Testis (tissue), 3 donors: ENCODE data around the gene SAMD7. TPM values are rescaled to one million over a fixed set of nuclear protein-coding genes. Genes with fewer than 3 reads are reported as not detected.

ENCODE experiments used
- DNase-seq: peaks from one replicate; pipeline ENCODE4 v3.0.0-alpha.2; 2019
- H3K27ac ChIP-seq, 2 donors: fragments of 200-600 bp; sonication (generic); one replicate each; pipeline ENCODE4 v1.5.1; 2019
- H3K27me3 ChIP-seq: fragments of 200-600 bp; sonication (generic); one replicate; pipeline ENCODE4 v1.5.1; 2019
- H3K36me3 ChIP-seq: fragments of 200-600 bp; sonication (generic); one replicate; pipeline ENCODE4 v1.5.1; 2017; ENCODE audit warnings: low read depth; ENCODE audit errors: missing control alignments
- H3K4me1 ChIP-seq: fragments of 200-600 bp; sonication (generic); one replicate; pipeline ENCODE4 v1.5.1; 2019
- H3K4me3 ChIP-seq, 2 donors: fragments of 200-600 bp; sonication (generic); one replicate each; pipeline ENCODE4 v1.5.1; 2017 to 2019
- H3K9me3 ChIP-seq: fragments of 200-600 bp; sonication (generic); one replicate; pipeline ENCODE4 v1.5.1; 2017
- CTCF ChIP-seq, 3 experiments: fragments of 450-650 bp in 2 of 3; fragments of 200-600 bp in 1 of 3; sonication (generic) in 1 of 3; IDR thresholded peaks; one replicate each; pipeline ENCODE4 v1.5.1; 2016 to 2019; ENCODE audit warnings: antibody characterized with exemption in 3 of 3, mild to moderate bottlenecking in 2 of 3, moderate library complexity in 1 of 3
- POLR2A ChIP-seq: fragments of 450-650 bp; IDR thresholded peaks from one replicate; pipeline ENCODE4 v1.6.1; 2017; ENCODE audit warnings: antibody characterized with exemption, mild to moderate bottlenecking, moderate library complexity
- WGBS, 2 donors: methylation state at CpG; one replicate each; pipeline ENCODE4 v1.1.5; 2018; 5-methylcytosine and 5-hydroxymethylcytosine counted together
- intact Hi-C: fragments of 100-400 bp; cut with DNase I; formaldehyde crosslinking; loops from one replicate; pipeline ENCODE4 v1.15.1; 2023; ENCODE audit warnings: low total_unique reads
- polyA plus RNA-seq: library from polyadenylated mRNA; stranded (reverse); fragments of 350-450 nt; fragmentation: Illumina TruSeq; extraction: RNeasy Lipid Tissue Mini Kit (QIAGEN cat#74804); gene quantifications from one replicate; pipeline ENCODE4 v1.2.3, GENCODE V29; 2014; ENCODE audit warnings: low read depth, low replicate concordance; ENCODE audit not compliant: insufficient read depth
- total RNA-seq, 2 donors: library from RNA; depleted of rRNA; stranded (reverse); fragments of >200 nt; gene quantifications; one replicate each; pipeline ENCODE4 v1.2.3, GENCODE V29; 2016

Gene SAMD7
- total and polyA plus RNA-seq, 3 donors from 2014 or later: 0.25 to 0.68 TPM; not detected in 1

DNA sequence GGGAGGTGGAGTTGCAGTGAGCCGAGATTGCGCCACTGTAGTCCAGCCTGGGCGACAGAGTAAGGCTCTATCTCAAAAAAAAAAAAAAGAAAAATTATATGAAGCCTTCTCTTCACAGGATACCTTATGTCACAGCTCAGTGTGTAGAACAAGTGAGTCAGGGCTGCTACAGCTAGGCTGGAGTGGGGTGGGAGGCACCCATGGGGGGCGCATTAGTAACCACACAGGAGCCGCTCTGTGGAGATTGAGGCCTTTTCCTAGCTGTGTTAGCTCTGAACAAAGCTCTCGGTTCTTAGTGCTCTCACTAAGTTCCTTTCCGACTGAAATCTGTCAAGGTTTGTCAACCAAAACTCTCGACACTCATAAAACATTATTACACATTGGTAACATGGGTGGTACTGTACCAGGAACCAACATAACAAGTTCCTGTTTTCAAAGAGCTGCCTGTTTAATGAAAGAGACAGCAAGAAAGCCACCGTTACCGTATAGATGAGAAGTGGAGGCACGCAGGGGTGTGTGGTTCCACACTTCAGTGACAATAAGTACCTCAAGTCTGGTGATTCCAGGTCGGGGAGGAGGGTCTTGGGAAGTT lies 46.1 kb upstream of the SAMD7 start:
- H3K4me3 ChIP-seq: no peak overlapping the region
- no peaks in the 10 kb centered on the region for H3K27me3 ChIP-seq
- no peak for TF ChIP-seq CTCF (IDR thresholded peaks at IDR 0.05)
- no peak for TF ChIP-seq POLR2A
- no peak overlapping the region for H3K27ac ChIP-seq
- H3K4me1 ChIP-seq: no peaks in the 10 kb centered on the region
- no peaks in the 10 kb centered on the region for H3K36me3 ChIP-seq
- intact Hi-C loops: no loop called here
- no peak for DNase-seq
- H3K9me3 ChIP-seq: no peaks in the 10 kb centered on the region
- 80 to 83% methylated on average over 12 of the region's 12 CpGs for WGBS, 2 donors

- intact Hi-C loops: no loop called here
- H3K27ac ChIP-seq: no peak overlapping the region
- no peaks in the 10 kb centered on the region for H3K4me1 ChIP-seq
- DNase-seq: no peak
- no peak for TF ChIP-seq POLR2A
- TF ChIP-seq CTCF (IDR thresholded peaks at IDR 0.05): no peak
- no peaks in the 10 kb centered on the region for H3K27me3 ChIP-seq
- H3K4me3 ChIP-seq: no peak overlapping the region
- no peaks in the 10 kb centered on the region for H3K36me3 ChIP-seq
- H3K9me3 ChIP-seq: no peaks in the 10 kb centered on the region
- WGBS, 2 donors: 90 to 94% methylated on average over 3 of the region's 3 CpGs
Observed at GRCh38 chr3:169867584-169868210, 43.7 kb upstream of the SAMD7 start.

- 85 to 88% methylated on average over 2 of the region's 2 CpGs for WGBS, 2 donors
- H3K4me3 ChIP-seq: no peak overlapping the region
- no peak for DNase-seq
- no peaks in the 10 kb centered on the region for H3K4me1 ChIP-seq
- no peaks in the 10 kb centered on the region for H3K36me3 ChIP-seq
- no peak overlapping the region for H3K27ac ChIP-seq
- no peaks in the 10 kb centered on the region for H3K9me3 ChIP-seq
- intact Hi-C loops: no loop called here
- no peaks in the 10 kb centered on the region for H3K27me3 ChIP-seq
- TF ChIP-seq CTCF (IDR thresholded peaks at IDR 0.05) (no peak), POLR2A (no peak)
Observed at GRCh38 chr3:169868369-169868768, 43.0 kb upstream of the SAMD7 start.

DNA sequence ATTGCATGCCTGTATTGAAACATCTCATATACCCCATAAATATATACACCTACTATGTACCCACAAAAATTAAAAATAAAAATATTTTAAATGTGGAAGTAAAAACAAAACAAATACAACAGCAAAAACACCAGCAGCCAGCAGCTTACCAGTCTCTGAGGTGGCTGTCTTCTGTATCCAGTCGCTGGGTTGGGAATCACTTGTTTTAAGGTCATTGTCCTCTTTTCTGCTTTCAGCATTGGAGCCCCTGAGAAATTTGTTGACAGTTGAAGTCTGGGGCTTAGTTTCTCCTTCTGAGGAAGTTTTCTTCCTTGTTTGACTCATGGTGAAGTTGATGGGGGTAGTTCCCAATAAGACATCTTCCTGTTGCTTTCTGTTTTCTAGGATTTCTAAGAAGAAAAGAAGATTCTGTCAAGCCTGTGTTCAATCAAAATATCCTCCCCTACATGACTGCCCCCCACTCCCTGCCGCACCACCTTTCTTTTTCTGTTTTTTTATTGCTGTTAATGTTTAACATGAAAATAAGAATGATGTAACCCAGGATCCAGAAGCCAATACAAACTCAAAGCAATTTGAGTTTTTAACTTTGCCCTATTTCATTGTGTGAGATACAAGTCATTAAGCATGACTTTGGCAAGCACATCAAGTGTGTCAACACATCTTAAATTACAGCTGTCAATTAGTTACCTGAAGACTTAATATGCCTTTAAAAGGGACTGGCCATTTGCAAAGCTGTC lies 41.7 kb upstream of the SAMD7 start, which contains the start of gene LRRC31:
TSS of gene LRRC31 (minus strand) at position 452 of the 737 bp plus-strand sequence. CDS start at position 324, 128 bp downstream.
- Histone ChIP-seq H3K9me3 (no peaks in the 10 kb centered on the region), H3K27ac (no peak within 1 kb of the TSS), H3K27me3 (no peaks in the 10 kb centered on the region), H3K4me3 (no peak within 1 kb of the TSS), H3K4me1 (no peaks in the 10 kb centered on the region), H3K36me3 (no peaks in the 10 kb centered on the region)
- 78 to 81% methylated on average over 2 of the region's 2 CpGs for WGBS, 2 donors
- no peak for DNase-seq
- TF ChIP-seq CTCF (IDR thresholded peaks at IDR 0.05) (no peak), POLR2A (no peak)
- intact Hi-C loops: no loop called here
